Activated naive CD4-positive, alpha-beta T cell treated with anti-CD3 and anti-CD28 coated beads, Interleukin-2, amount 50 U/mL, for 24 hours (primary cell): ENCODE results near the gene MLLT3.

Experiments
- H3K27ac Mint-ChIP-seq: one replicate; pipeline ENCODE4 v1.8.0; 2021; ENCODE audit warnings: mild to moderate bottlenecking, mixed read lengths
- H3K27me3 Mint-ChIP-seq: one replicate; pipeline ENCODE4 v1.8.0; 2021; ENCODE audit warnings: mixed read lengths
- H3K36me3 Mint-ChIP-seq: one replicate; pipeline ENCODE4 v1.8.0; 2021; ENCODE audit warnings: mixed read lengths
- H3K4me1 Mint-ChIP-seq: one replicate; pipeline ENCODE4 v1.8.0; 2021; ENCODE audit warnings: mixed read lengths
- H3K4me3 Mint-ChIP-seq: one replicate; pipeline ENCODE4 v1.8.0; 2021; ENCODE audit warnings: mild to moderate bottlenecking, mixed read lengths
- H3K9me3 Mint-ChIP-seq: one replicate; pipeline ENCODE4 v1.8.0; 2021; ENCODE audit warnings: mixed read lengths

MLLT3 gene

GRCh38 chr9:20640331-20641187 is 18.3 kb upstream of the MLLT3 start:
- H3K27me3 Mint-ChIP-seq = no peaks in the 10 kb centered on the region
- H3K27ac Mint-ChIP-seq = peak overlapping the region; percentile 69

DNA sequence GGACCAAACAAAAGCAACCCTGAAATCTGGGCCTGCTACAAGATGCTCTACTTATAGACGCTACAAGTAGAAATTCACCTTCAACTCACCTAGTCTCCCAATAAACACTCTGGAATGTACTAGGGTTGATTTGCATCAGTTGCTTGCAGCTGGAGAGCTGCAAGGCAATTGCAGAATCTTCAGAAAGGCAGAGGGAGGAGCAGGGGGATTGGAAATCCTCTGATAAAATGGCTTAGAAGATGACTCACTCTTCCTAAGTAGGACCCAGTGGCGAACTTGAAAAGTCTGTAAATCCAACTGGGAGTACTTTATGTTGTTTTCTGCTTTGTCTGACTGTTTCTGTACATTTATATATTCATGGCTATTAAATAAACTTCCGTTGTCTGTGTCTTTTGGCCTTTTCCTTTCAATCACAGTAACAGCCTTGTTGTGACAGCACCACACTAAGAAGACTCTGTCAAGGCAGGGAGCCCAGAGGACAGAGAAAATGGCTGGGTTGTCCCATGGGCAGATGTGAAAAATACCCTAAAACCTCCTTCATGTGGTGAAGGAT is 14.7 kb upstream of the MLLT3 start:
- Mint-ChIP-seq H3K4me3 (no peak overlapping the region), H3K4me1 (peaks cover 14% of the 10 kb centered on the region), H3K36me3 (no peaks in the 10 kb centered on the region), H3K27ac (no peak overlapping the region), H3K9me3 (no peaks in the 10 kb centered on the region), H3K27me3 (no peaks in the 10 kb centered on the region)

More at GRCh38 chr9:20640331-20641187, 18.3 kb upstream of the MLLT3 start:
- peaks cover 18% of the 10 kb centered on the region for H3K4me1 Mint-ChIP-seq
- H3K36me3 Mint-ChIP-seq = no peaks in the 10 kb centered on the region
- no peaks in the 10 kb centered on the region for H3K9me3 Mint-ChIP-seq
- H3K4me3 Mint-ChIP-seq = peak overlapping the region; percentile 77

- H3K27me3 Mint-ChIP-seq = no peaks in the 10 kb centered on the region
- peaks cover 2% of the 10 kb centered on the region for H3K4me1 Mint-ChIP-seq
- no peak overlapping the region for H3K4me3 Mint-ChIP-seq
- no peaks in the 10 kb centered on the region for H3K9me3 Mint-ChIP-seq
- no peaks in the 10 kb centered on the region for H3K36me3 Mint-ChIP-seq
- H3K27ac Mint-ChIP-seq = no peak overlapping the region
Observed at GRCh38 chr9:20634895-20635294, 12.6 kb upstream of the MLLT3 start.

- H3K4me1 Mint-ChIP-seq = no peaks in the 10 kb centered on the region
- no peaks in the 10 kb centered on the region for H3K9me3 Mint-ChIP-seq
- no peak overlapping the region for H3K27ac Mint-ChIP-seq
- H3K27me3 Mint-ChIP-seq = no peaks in the 10 kb centered on the region
- H3K4me3 Mint-ChIP-seq = no peak overlapping the region
- H3K36me3 Mint-ChIP-seq = no peaks in the 10 kb centered on the region
Observed at GRCh38 chr9:20632705-20633104, 10.4 kb upstream of the MLLT3 start.

DNA sequence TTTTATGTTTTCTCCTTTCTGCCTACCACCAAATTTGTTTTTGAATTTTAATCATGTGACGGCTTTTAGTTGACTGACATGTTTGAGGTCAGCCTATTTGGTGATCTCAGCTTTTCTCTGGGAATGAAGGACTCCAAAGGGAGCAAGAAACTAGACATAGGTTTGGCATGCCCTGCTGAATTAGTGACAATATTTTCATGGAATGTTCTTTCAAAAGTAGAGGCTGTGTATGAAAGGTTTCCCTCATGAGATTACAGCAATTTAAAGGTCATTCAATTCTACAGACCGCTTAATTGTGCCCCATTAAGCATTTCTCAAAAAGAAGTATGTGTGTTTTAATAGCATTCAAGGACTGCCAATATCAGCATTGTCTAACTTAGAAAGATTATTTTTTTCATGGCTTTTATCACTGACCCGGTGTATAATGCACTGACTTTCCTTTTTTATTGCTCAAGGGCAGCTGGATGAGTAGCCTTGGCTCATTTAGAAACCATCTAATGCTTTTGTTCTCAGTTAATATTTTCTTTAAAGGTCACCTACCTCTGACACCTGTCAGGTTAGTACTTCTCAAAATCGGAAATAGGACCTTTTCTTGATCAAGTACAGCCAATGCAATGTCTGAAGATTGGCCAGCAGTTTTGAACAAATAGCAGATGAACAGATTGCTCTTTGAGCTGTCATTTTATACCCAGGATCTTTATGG is 8.1 kb upstream of the MLLT3 start:
- no peaks in the 10 kb centered on the region for H3K4me1 Mint-ChIP-seq
- H3K27ac Mint-ChIP-seq = no peak overlapping the region
- H3K36me3 Mint-ChIP-seq = no peaks in the 10 kb centered on the region
- no peak overlapping the region for H3K4me3 Mint-ChIP-seq
- no peaks in the 10 kb centered on the region for H3K27me3 Mint-ChIP-seq
- no peaks in the 10 kb centered on the region for H3K9me3 Mint-ChIP-seq

- Mint-ChIP-seq H3K4me1 (peaks cover 20% of the 10 kb centered on the region), H3K9me3 (no peaks in the 10 kb centered on the region), H3K27me3 (no peaks in the 10 kb centered on the region), H3K27ac (peak overlapping the region; percentile 38), H3K36me3 (no peaks in the 10 kb centered on the region), H3K4me3 (peak overlapping the region; percentile 94)
Observed at GRCh38 chr9:20625003-20625349, 2.7 kb upstream of the MLLT3 start.

GRCh38 chr9:20624201-20625002 is 2.1 kb upstream of the MLLT3 start:
- Mint-ChIP-seq H3K4me3 (peak overlapping the region; percentile 94), H3K27me3 (no peaks in the 10 kb centered on the region), H3K27ac (peak overlapping the region; percentile 93), H3K4me1 (peaks cover 26% of the 10 kb centered on the region), H3K36me3 (no peaks in the 10 kb centered on the region), H3K9me3 (no peaks in the 10 kb centered on the region)

DNA sequence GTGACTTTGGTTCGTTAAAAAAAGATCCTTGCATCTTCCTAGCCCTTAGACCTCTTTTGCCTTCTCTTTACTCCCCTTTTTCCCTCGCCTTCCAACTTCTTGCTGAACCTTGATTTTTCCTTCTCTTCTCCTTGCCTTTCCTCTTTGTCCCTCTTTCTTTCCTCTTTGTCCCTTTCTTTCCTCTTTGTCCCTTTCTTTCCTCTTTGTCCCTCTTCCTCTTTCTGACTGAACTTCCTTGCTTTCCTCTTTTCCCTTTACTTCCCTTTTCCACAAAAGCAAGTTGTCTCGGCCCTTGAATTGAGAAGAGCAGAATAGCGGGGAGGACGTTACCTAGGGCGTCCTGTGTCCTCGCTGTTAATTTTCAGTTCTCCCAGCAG is 1.4 kb upstream of the MLLT3 start:
- Mint-ChIP-seq H3K9me3 (no peaks in the 10 kb centered on the region), H3K36me3 (no peaks in the 10 kb centered on the region), H3K4me3 (peak overlapping the region; percentile 94), H3K4me1 (peaks cover 33% of the 10 kb centered on the region), H3K27me3 (no peaks in the 10 kb centered on the region), H3K27ac (peak overlapping the region; percentile 93)

DNA sequence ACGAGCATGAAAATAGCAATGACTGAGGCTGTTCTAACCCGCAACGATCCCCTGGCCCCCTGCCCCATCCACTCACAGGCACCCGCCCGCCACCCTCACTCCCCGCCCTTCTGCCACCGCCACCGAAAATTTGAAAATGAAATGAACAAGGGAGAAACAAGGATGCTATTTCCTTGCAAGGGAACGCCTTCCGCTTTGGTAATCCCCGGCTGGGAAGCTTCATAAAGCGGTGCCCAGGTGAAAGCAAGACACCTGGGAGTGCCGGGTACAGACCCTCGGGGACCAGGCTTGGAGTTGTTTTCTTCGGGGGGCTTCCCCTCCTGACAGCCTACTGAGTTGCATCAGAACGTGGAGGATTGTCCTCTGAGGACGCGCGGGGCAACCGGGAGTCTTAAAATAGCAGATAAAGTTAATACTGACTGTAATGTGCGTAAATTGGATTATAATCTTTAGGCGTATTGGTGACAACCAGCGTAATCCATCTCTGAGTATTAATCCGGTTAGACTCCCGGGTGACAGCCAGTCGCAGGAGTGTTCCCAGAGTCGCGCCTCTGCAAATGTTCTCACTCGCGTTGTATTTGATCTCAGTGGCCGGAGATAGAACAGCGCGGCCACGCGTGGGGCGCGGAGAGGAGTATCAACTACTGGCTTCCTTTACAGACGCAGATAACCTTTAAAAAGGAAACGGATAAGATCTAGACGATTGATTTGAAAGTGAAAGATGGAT is 885 bp upstream of the MLLT3 start:
- no peaks in the 10 kb centered on the region for H3K9me3 Mint-ChIP-seq
- peak overlapping the region; percentile 93 for H3K27ac Mint-ChIP-seq
- H3K4me3 Mint-ChIP-seq = peak overlapping the region; percentile 94
- H3K36me3 Mint-ChIP-seq = no peaks in the 10 kb centered on the region
- no peaks in the 10 kb centered on the region for H3K27me3 Mint-ChIP-seq
- H3K4me1 Mint-ChIP-seq = peaks cover 38% of the 10 kb centered on the region

DNA sequence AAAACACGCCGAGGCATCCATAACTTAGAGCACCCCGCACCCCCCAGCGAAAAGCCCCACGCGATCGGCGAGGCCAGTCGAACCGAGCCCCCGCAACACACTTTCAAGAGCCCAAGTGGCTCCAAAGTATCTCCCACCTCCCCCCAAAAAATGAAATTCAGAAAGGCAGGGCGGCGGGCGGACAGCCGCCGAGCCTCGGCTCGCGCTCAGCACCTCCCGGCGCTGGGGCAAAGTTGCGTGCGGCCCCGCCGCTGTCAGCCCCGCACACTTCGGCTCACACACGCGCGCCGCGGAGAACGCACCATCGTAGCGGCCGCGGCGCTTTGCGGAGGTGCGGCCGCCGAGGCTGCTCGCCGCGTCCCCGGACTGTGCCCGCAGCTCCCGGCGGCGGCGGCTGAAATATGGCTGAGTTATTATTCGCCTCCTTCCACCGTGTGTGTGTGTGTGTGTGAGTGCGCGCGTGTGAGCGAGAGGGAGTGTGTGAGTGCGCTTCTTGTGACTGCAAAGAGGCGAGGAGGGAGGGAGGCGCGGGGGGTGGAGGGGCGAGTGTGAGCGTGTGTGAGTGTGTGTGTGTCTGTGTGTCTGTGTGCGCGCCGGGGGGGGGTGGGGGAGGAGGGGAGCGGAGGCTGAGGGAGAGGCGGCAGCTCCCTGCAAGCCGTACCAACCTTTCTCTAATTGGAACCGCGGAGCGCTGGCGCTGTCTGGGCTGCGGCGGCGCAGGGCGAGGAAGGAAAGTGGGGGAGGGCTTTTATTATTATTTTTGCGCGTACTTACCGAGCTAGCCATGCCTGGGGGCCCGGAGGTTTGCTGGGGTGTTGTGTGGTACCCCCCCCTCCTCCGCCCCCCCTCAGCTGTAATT is 599 bp downstream of the MLLT3 start:
- Mint-ChIP-seq H3K4me3 (peak overlapping the region; percentile 94), H3K9me3 (no peaks in the 10 kb centered on the region), H3K36me3 (no peaks in the 10 kb centered on the region)

GRCh38 chr9:20620650-20621470 is 1.4 kb downstream of the MLLT3 start:
- Mint-ChIP-seq H3K4me1 (peaks cover 59% of the 10 kb centered on the region), H3K4me3 (peak overlapping the region; percentile 94), H3K9me3 (no peaks in the 10 kb centered on the region), H3K27me3 (no peaks in the 10 kb centered on the region), H3K36me3 (no peaks in the 10 kb centered on the region), H3K27ac (peak overlapping the region; percentile 99)

More for the DNA sequence above, 599 bp downstream of the MLLT3 start:
- Mint-ChIP-seq H3K4me1 (peaks cover 51% of the 10 kb centered on the region), H3K27me3 (no peaks in the 10 kb centered on the region), H3K27ac (peak overlapping the region; percentile 99)

GRCh38 chr9:20619487-20620200 is 2.7 kb downstream of the MLLT3 start:
- H3K4me1 Mint-ChIP-seq = peaks cover 65% of the 10 kb centered on the region
- H3K36me3 Mint-ChIP-seq = no peaks in the 10 kb centered on the region
- no peaks in the 10 kb centered on the region for H3K27me3 Mint-ChIP-seq
- peak overlapping the region; percentile 38 for H3K27ac Mint-ChIP-seq
- no peaks in the 10 kb centered on the region for H3K9me3 Mint-ChIP-seq
- peak overlapping the region; percentile 94 for H3K4me3 Mint-ChIP-seq

GRCh38 chr9:20618361-20618802 is 3.9 kb downstream of the MLLT3 start:
- H3K4me3 Mint-ChIP-seq = peak overlapping the region; percentile 94
- H3K9me3 Mint-ChIP-seq = no peaks in the 10 kb centered on the region
- peak overlapping the region; percentile 76 for H3K27ac Mint-ChIP-seq
- H3K4me1 Mint-ChIP-seq = peaks cover 63% of the 10 kb centered on the region
- H3K36me3 Mint-ChIP-seq = no peaks in the 10 kb centered on the region
- H3K27me3 Mint-ChIP-seq = no peaks in the 10 kb centered on the region
